NCI-H1694 (cell line): ENCODE measurements around the gene PPFIA3.
A peak's percentile ranks its signal among the peaks of the same experiment; 100 is the strongest.
"Not testable (repeated sequence)": the region's sequence is repeated elsewhere in the genome, so short reads cannot be mapped to it uniquely, and the experiment has no call there.

ENCODE experiments used
- DNase-seq: peaks from one replicate; lab custom pipeline; 2025; lab: John Stamatoyannopoulos, UW

PPFIA3 gene

DNA sequence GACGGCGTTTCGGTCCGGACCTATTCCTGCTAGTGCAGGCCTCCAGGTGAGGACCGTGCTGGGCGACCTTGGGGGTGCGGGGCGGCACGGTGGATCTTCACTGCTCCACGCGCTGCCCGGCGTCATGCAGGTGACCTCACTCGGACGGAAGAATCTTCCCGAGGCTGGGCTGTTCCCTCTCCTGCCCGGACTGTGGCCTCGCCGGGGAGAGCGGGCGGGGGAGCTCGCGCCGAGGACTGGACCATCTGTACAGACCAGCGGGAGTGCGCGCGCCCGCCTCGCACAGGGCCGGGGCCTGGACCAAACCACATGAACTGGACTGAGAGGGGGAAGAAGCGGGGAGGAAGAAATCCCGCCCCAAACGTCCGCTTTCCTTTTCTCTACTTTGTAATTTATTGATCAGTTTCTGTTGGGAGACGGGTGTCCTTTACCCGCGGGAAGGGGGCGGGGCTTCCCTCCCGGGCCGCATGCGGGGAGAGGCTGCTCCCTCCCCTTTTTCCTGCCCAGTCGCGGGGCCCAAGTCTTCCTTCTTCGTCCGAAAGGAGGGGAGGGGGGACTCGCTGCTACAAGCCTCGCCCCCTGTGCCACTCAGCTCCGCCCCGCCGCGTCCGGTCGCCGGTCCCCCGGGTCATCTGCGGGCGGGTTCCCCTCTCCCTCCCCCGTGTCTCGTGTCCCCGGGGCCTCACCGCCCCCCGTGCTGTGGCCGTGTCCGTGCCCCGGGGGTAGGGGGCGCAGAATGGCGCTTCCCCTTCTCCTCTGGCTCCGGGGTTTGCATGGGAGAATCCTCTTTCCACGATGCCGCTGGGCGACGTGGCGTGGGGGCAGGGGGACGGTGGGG lies 31.0 kb downstream of the PPFIA3 start:
- DNase-seq, result peak; percentile 36

DNA sequence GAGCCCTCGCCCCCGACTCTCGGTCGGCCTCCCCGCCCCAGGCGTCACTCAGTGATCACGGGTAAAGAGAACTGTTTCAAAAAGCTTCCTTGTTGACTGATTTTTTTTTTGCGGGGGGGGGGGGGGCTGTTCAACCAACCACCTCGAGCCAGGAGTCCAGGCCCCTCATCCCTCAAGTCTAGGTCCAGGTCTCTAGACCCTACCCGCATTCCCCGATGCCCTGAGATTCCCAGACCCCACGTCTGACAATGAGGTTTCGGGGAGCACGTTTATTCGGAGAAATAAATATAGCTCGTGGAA lies 31.6 kb downstream of the PPFIA3 start:
- no peak for DNase-seq

GRCh38 chr19:49151267-49152118 lies 32.1 kb downstream of the PPFIA3 start:
- no peak for DNase-seq

DNA sequence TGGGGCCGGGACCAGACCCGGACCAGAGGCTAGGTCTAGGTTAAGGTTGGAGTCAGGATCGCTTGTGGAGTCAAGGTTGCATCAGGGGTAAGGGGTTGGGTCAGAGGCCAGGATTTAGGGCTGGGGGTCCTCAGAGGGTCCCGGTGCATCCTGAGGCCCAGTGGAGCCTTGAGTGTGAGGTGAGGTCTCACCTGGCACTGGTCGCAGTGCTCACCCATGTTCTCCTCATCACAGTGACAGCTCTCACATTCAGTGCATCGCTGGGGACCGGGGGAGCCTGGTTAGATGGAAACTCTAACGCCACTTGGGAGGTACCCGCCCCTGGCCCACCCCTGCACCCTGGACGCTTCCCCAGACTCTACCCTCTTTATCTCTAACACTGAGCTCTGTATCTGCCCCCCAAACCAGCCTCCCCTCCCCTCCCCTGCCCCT lies 32.8 kb downstream of the PPFIA3 start:
- no peak for DNase-seq

DNA sequence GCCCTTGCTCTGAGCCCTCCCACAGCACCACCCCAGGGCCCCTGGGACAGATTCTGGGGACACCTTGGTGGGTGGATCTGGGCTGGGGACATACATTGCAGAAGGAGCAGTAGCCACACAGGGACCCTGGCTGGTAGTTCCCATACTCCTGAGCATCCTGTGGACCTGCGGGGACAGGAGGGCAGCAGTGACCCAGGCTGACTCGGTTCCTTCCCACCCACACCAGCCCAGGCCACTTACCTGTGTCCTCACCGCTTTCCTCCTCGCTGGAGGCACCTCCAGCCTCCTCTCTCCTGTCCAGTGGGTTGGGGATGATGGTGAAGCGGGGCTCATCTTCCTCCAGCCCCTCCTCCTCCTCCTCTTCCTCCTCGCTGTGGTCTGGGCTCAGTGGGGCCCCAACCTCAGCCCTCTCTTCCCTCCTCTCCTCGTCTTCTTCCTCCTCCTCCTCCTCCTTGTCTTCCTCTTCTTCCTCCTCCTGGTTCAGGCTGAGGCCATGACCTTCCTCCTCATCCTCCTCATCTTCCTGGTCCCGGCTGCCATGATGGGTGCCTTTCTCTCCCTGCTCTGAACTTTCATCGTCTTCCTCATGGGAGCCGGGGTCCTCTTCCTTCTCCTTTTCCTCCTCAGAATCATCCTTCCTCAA lies 33.9 kb downstream of the PPFIA3 start:
- no peak for DNase-seq

DNA sequence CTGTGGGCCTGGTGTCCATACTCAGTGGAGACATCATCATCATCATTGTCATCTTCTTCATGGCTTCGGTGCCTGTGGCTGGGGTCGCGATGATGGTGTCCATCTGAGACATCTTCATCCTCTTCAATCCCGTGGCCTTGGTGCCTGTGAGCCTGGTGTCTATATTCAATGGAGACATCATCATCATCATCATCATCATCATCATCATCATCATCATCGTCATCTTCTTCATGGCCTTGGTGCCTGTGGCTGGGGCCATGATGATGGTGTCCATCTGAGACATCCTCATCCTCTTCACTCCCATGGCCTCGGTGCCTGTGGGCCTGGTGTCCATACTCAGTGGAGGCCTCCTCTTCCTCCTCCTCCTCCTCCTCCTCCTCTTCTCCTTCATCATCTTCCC lies 34.9 kb downstream of the PPFIA3 start:
- no peak for DNase-seq

DNA sequence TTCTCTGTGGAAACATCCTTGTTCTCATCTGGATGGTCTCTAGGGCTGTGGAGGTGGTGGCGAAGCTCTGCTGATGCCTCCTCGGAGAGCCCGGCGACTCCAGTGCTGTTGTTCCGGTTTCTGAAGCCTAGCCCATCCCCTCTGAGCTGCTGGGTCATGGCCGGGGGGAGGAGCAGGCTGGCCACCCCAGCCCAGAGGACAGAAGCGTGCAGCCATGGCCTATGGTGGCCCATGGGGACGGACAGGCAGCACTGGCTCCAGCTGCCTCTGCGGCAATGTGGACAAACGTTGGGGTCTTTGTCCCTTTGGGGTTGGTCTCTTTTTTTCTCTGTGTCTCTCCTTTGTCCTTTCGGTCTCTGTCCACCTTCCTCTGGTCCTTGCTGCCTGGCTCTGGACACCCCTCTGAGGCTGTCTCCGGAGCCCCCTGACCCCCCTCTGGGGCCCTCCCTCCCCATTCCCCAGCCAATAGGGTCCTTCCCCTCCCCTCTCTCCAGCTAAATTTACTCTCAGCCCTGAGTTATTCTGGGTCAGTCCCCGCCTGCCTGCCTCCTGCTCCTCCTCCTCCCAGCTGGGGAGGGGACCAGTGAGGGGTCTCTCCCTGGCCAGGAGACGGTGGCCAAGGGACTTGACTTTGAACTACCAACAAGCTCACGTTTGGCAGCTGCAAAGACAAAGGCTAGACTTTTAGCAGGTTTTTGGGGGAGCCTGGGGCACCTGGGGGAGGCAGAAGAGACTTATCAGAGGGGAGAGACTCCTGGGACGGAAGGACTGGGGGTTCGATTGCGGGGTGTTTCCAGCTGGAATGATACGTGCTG lies 35.9 kb downstream of the PPFIA3 start, which contains the start of gene HRC:
Gene HRC (minus strand): TSS at position 392 of the 815 bp plus-strand sequence. CDS start 159 bp downstream, at position 233.
- DNase-seq, result no peak

DNA sequence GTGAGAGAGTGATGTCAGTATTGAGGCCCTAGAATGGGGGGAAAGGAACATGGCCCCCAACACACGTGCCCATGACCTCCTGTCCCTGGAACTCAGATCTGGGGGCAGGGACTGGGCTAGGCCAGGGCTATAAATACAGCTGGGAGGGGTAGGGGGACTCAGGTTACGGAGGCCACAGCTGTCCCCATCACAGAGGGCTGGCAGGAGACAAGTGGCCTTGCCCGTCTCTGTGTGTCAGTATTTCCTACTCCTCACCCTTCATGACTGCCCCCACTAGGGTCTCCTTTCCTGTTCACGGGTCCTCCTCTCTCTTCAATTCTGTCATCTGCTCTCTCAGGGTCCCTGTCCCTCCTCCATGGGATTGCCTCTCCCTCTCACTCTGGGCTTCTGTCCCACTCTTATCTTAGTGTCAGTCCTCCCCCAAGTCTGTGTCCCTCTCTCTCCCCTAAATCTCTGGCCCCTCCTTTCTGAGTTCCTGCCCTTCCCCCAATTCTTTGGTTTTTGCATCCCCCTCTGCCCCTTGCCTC lies 36.5 kb downstream of the PPFIA3 start:
- no peak for DNase-seq

DNA sequence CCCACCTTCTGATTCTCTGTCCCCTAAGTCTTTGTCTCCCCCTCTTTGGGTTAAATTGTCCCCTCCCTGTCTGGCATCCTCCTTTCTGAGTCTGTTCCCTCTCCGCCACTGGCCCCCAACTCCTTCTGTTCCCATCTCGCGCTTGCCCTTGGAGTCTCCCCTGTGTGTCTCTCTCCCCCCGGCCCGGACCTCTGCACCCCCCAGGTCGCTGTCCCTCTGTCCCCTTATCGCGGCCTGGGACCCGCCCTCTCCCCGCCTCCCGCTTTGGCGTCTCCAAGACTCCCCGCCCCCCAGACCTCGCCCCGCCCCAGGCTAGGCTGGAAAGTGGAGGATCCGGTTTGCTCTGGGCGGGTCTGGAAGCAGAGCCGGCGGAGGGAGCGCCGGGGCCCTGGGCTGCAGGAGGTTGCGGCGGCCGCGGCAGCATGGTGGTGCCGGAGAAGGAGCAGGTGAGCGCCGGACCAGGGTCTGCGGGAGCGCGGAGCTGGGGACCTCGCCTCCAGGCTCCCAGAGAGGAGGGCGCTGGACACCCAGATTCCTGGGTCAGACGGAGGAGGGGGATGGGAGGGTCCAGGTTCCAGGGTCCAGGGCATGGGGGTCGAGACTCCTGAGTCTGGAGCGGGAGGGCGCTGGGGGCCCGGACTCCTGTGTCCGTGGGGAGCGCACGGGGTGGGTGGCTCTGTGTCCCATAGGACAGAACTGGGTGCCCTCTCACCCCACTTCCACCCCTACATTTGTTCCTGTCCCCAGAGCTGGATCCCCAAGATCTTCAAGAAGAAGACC lies 38.3 kb downstream of the PPFIA3 start, which contains the start of gene TRPM4:
Gene TRPM4 (plus strand): TSS at position 348 of the 780 bp plus-strand sequence. CDS start 75 bp downstream, at position 423.
- DNase-seq, result peak; percentile 57

DNA sequence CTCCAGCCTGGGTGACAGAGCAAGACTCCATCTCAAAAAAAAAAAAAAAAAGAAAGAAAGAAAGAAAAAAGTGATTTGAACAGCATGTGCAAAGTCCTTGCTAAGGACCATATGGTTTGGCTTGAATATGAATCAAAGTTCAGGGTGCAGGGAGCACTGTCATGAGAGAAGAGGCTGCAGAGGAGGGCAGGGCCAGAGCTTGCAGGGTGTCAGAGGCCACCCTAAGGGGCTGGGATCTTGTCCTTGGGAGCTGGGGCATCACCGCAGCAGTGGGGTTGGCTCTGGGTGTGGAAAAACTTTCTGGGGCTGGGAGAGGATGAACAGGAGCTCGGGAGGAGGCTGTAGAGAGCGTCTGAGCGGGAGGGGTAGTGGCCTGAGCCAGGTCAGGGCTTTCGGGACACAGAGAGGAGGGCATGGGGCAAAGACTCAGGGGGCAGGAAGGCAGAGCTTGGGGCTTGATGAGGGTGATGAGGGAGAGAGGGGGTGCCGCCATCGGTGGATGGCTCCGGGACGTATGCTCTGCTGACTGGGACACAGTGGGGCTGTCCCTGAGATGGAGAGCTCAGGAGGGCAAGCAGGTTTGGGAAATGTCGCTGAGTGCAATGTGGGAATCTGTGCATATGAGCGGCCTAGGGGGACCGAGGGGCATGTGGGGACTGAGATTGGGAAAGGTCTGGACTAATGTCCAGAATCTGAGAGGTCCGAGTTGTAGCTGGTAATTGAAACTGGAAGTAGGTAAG lies 41.3 kb downstream of the PPFIA3 start:
- DNase-seq, result no peak

- no peak for DNase-seq
These were observed 42.6 kb downstream of the PPFIA3 start for GRCh38 chr19:49161987-49162386.

GRCh38 chr19:49165111-49165750 lies 45.9 kb downstream of the PPFIA3 start:
- DNase-seq, result no peak

GRCh38 chr19:49165865-49166301 lies 46.5 kb downstream of the PPFIA3 start:
- DNase-seq, result no peak

DNA sequence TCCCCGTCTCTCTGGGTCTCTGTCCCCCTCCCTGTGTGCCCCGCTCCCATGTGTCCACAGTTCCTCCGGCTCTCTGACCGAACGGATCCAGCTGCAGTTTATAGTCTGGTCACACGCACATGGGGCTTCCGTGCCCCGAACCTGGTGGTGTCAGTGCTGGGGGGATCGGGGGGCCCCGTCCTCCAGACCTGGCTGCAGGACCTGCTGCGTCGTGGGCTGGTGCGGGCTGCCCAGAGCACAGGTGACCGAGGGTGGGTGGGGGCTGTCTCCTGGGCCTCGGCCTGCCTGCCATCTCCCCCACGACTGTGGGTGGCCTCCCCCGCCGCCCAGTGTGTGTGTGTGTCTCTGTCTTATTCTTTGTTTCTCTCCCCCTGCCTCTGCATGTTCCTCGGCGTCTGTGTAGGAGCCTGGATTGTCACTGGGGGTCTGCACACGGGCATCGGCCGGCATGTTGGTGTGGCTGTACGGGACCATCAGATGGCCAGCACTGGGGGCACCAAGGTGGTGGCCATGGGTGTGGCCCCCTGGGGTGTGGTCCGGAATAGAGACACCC lies 48.6 kb downstream of the PPFIA3 start:
- no peak for DNase-seq

DNA sequence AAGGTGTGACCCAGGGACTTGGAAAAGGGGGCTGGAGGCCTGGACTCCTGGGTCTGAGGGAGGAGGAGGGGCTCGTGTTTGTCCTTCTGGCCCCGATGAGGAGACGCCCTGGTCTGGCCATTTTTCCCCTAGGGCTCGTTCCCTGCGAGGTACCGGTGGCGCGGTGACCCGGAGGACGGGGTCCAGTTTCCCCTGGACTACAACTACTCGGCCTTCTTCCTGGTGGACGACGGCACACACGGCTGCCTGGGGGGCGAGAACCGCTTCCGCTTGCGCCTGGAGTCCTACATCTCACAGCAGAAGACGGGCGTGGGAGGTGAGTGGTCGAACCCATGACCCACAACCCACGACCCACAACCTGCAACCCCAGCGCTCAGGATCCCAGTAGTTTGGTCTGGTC lies 49.1 kb downstream of the PPFIA3 start:
- no peak for DNase-seq

DNA sequence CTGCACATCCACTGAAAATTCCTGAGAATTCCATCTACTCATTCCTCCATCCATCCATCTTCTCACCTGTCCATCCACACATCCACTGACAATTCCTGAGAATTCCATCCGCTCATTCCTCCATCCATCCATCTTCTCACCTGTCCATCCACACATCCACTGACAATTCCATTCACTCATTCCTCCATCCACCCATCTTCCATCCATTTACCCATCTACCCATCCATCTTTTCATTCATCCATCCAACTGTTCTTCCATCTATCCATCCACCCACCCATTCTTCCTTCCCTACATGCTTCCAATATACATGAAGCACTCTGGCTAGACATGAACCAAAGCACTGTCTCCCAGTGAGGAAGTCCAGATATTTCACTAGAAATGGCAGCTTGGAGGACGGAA lies 53.9 kb downstream of the PPFIA3 start:
- no peak for DNase-seq

- no peak for DNase-seq
These were observed 61.3 kb downstream of the PPFIA3 start for GRCh38 chr19:49180659-49181058.

GRCh38 chr19:49182010-49182847 lies 62.9 kb downstream of the PPFIA3 start:
- not testable (repeated sequence) for DNase-seq
